Bronchial epithelial cell (primary cell): ENCODE data around the gene SOD1. TPM values are rescaled to one million over a fixed set of nuclear protein-coding genes. Genes with fewer than 3 reads are reported as not detected.
"Not testable (repeated sequence)": the region's sequence is repeated elsewhere in the genome, so short reads cannot be mapped to it uniquely, and the experiment has no call there.

Experiments used
- DNase-seq: peaks from one replicate; pipeline ENCODE4 v3.0.0-alpha.2; 2010; ENCODE audit warnings: low read depth
- FAIRE-seq: peaks from 2 replicates; lab custom pipeline; 2011; peaks lifted over from hg19 to GRCh38; lab: Jason Lieb, UNC
- H3K27me3 ChIP-seq: 2 replicates; pipeline ENCODE4 v1.5.1; 2011; ENCODE audit warnings: low read length; ENCODE audit not compliant: control insufficient read depth, insufficient read depth
- H3K36me3 ChIP-seq: 2 replicates; pipeline ENCODE4 v1.5.1; 2011; ENCODE audit warnings: low read length; ENCODE audit not compliant: control insufficient read depth, insufficient read depth
- H3K4me3 ChIP-seq: 2 replicates; pipeline ENCODE4 v1.5.1; 2011; ENCODE audit warnings: mild to moderate bottlenecking, low read depth, low read length, control low read depth
- CTCF ChIP-seq: IDR thresholded peaks from 2 replicates; pipeline ENCODE4 v1.5.1; 2011; ENCODE audit warnings: mild to moderate bottlenecking, moderate library complexity, low read length, control low read depth, inconsistent platforms; ENCODE audit not compliant: insufficient read depth, severe bottlenecking
- total RNA-seq: library from RNA; depleted of rRNA; stranded (reverse); fragments of >200 nt; gene quantifications from 2 replicates; pipeline ENCODE4 v1.2.1, GENCODE V29; 2014

The SOD1 gene
- total RNA-seq, 1 donor from 2014 or later = 154 TPM

- DNase-seq (no peak), FAIRE-seq (no peak)
- no peak overlapping the region for H3K4me3 ChIP-seq
- no peaks in the 10 kb centered on the region for H3K36me3 ChIP-seq
- no peak for TF ChIP-seq CTCF
- no peaks in the 10 kb centered on the region for H3K27me3 ChIP-seq
Observed at GRCh38 chr21:31658053-31658452, 1.4 kb upstream of the SOD1 start.

- peak overlapping the region; percentile 99 for H3K4me3 ChIP-seq
- peaks cover 4% of the 10 kb centered on the region for H3K36me3 ChIP-seq
- TF ChIP-seq CTCF = no peak
- DNase-seq (no peak), FAIRE-seq (no peak)
- no peaks in the 10 kb centered on the region for H3K27me3 ChIP-seq
Observed at GRCh38 chr21:31659286-31659535, 282 bp upstream of the SOD1 start.

GRCh38 chr21:31660259-31660565 is 719 bp downstream of the SOD1 start:
- FAIRE-seq (no peak), DNase-seq (peak; percentile 4)
- peak overlapping the region; percentile 99 for H3K4me3 ChIP-seq
- H3K36me3 ChIP-seq = peaks cover 4% of the 10 kb centered on the region
- no peak for TF ChIP-seq CTCF
- H3K27me3 ChIP-seq = no peaks in the 10 kb centered on the region

GRCh38 chr21:31660591-31660990 is 1.1 kb downstream of the SOD1 start:
- FAIRE-seq (no peak), DNase-seq (no peak)

GRCh38 chr21:31663584-31664249 is 4.2 kb downstream of the SOD1 start:
- DNase-seq (no peak), FAIRE-seq (no peak)
- Histone ChIP-seq H3K36me3 (peaks cover 4% of the 10 kb centered on the region), H3K27me3 (no peaks in the 10 kb centered on the region), H3K4me3 (no peak overlapping the region)
- no peak for TF ChIP-seq CTCF

More at GRCh38 chr21:31660591-31660990, 1.1 kb downstream of the SOD1 start:
- no peak for TF ChIP-seq CTCF
- Histone ChIP-seq H3K36me3 (peaks cover 4% of the 10 kb centered on the region), H3K4me3 (peak overlapping the region; percentile 99), H3K27me3 (no peaks in the 10 kb centered on the region)

GRCh38 chr21:31665397-31665796 is 5.9 kb downstream of the SOD1 start:
- H3K4me3 ChIP-seq = no peak overlapping the region
- no peaks in the 10 kb centered on the region for H3K27me3 ChIP-seq
- peaks cover 4% of the 10 kb centered on the region for H3K36me3 ChIP-seq
- TF ChIP-seq CTCF = no peak
- DNase-seq = no peak
- FAIRE-seq = no peak

- DNase-seq, FAIRE-seq, H3K36me3 ChIP-seq: not testable (repeated sequence)
Observed at GRCh38 chr21:31665869-31666268, 6.4 kb downstream of the SOD1 start.

More at GRCh38 chr21:31665869-31666268, 6.4 kb downstream of the SOD1 start:
- not testable (repeated sequence) for H3K27me3 ChIP-seq, H3K4me3 ChIP-seq
